ENCODE results near the gene ORMDL3. TPM values are rescaled to one million over a fixed set of nuclear protein-coding genes. Genes with fewer than 3 reads are reported as not detected.

ORMDL3 gene
- total and polyA plus RNA-seq, 2 experiments from 2014 or later: 33.6 to 38.5 TPM

- Mint-ChIP-seq H3K4me1 (peaks cover 20% of the 10 kb centered on the region), H3K4me3 (no peak overlapping the region), H3K27ac (no peak overlapping the region), H3K27me3 (ENCODE audit: insufficient read depth, low read depth, poor library complexity) (no peaks in the 10 kb centered on the region), H3K36me3 (ENCODE audit: low read depth) (no peaks in the 10 kb centered on the region), H3K9me3 (no peaks in the 10 kb centered on the region)
- Histone ChIP-seq H3F3A (replicated peaks; ENCODE audit: low read depth) (no peaks in the 10 kb centered on the region), H3K4me1 (ENCODE audit: insufficient read depth) (peaks cover 12% of the 10 kb centered on the region), H3K4me2 (no peak overlapping the region), H3K79me2 (replicated peaks; ENCODE audit: insufficient read depth) (no peaks in the 10 kb centered on the region), H2AFZ (no peak overlapping the region), H4K20me1 (replicated peaks; ENCODE audit: insufficient read depth) (no peaks in the 10 kb centered on the region), H3K27me3 (ENCODE audit: insufficient read depth) (no peaks in the 10 kb centered on the region), H3K36me3 (ENCODE audit: insufficient read depth) (no peaks in the 10 kb centered on the region), H3K4me3 (no peak overlapping the region), H3K9me2 (ENCODE audit: insufficient read depth) (no peaks in the 10 kb centered on the region), H3K27ac (ENCODE audit: low read depth) (no peak overlapping the region)
- no peak for DNase-seq (ENCODE audit: low spot score)
- TF ChIP-seq EZH2 (IDR thresholded peaks at IDR 0.05; ENCODE audit: low read depth, unreplicated experiment): no peak
- TF ChIP-seq ZNF331 (CRISPR knock-in tag; IDR thresholded peaks at IDR 0.05; ENCODE audit: low read depth): no peak
- TF ChIP-seq EZH2phosphoT487 (IDR thresholded peaks at IDR 0.05; ENCODE audit: unreplicated experiment): no peak
- TF ChIP-seq CTCF (conservative IDR thresholded peaks at IDR 0.05; ENCODE audit: low read depth in 2 of 2): no peak
- no peak for TF ChIP-seq JUNB (IDR thresholded peaks at IDR 0.05; ENCODE audit: unreplicated experiment)
- TF ChIP-seq STAT1 (IDR thresholded peaks at IDR 0.05; ENCODE audit: unreplicated experiment): no peak
- no peak for TF ChIP-seq REST (IDR thresholded peaks at IDR 0.05; ENCODE audit: unreplicated experiment)
- no peak for TF ChIP-seq ETS1 (IDR thresholded peaks at IDR 0.05)
- TF ChIP-seq CREB1 (CRISPR knock-in tag; IDR thresholded peaks at IDR 0.05; ENCODE audit: low read depth): no peak
- TF ChIP-seq ZNF462 (CRISPR knock-in tag; IDR thresholded peaks at IDR 0.05): no peak
- TF ChIP-seq NANOG (IDR thresholded peaks at IDR 0.05; ENCODE audit: borderline replicate concordance): no peak
- no peak for TF ChIP-seq POLR2AphosphoS5 (IDR thresholded peaks at IDR 0.05; ENCODE audit: low read depth)
- no peak for TF ChIP-seq ZNF114 (CRISPR knock-in tag; IDR thresholded peaks at IDR 0.05)
- no peak for ATAC-seq
Observed at GRCh38 chr17:39935909-39936308, 8.5 kb upstream of the ORMDL3 start.
